HTERT RPE-1 (cell line): ENCODE results near the gene KCNG4.
"Not testable (repeated sequence)": the region's sequence is repeated elsewhere in the genome, so short reads cannot be mapped to it uniquely, and the experiment has no call there.

Experiments used
- in situ Hi-C: fragments of 300-500 bp; cut with MboI; formaldehyde crosslinking; loops from 4 replicates; pipeline ENCODE4 v1.14.3; 2020; ENCODE audit warnings: low sequenced_read_pairs

KCNG4 gene

DNA sequence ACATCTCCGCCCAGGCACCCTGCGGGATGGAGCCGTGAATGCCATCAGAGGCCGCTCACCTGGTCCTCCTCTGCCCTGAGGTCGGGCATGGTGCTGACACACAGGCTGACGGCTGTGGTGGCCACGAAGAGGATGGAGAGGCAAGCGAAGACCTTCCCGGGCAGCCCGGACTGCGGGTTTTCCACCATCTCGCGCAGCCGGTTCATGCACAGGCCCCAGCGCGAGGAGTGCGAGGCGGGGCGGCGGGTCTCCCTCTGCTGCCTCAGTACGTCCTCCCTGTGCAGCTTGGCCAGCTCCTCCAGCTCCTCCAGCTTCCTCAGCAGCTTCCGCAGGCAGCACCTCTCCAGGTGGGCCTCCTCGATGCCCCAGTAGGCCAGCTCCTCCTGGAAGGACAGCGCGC, 3.1 kb downstream of the KCNG4 start:
- in situ Hi-C loops = no loop called here

DNA sequence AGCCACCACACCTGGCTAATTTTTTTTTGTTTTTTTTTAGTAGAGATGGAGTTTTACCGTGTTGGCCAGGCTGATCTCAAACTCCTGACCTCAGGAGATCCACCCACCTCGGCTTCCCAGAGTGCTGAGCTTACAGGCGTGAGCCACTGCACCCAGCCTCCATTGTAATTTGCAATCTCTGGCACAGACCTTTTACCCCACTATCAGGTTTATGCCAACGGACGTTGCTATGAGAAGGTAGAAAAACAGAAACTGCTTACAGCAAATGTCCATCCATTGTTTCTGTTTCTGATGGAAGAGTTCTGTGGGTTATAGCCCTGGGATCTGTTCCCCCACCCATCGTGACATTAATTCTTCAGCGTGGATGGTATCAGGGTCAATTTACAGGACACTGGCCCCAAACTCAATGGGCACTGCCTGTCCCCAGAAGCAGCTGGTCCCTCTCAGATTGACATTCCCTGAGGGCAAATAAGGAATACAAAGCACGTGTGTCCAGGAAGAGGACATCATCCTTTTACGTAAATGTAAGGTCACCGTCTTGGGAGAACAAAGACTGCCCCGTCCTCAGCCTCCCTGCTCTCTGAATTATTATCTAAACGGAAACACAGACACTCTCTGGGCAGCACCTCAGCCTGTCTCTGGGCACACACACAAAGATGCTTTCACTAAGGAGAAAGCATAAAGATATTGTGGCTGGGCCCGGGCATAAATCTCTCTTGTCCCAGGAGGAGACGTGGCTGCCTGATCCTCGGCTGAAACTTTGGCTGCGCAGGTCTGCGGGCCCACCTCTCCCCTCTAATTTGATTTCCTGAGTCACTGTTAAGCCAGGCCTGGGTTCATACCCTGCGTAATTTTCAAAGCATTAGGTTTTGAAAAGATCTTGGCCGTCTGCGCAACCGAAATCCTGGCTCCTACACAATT, 5.2 kb downstream of the KCNG4 start:
- in situ Hi-C loops = no loop called here

DNA sequence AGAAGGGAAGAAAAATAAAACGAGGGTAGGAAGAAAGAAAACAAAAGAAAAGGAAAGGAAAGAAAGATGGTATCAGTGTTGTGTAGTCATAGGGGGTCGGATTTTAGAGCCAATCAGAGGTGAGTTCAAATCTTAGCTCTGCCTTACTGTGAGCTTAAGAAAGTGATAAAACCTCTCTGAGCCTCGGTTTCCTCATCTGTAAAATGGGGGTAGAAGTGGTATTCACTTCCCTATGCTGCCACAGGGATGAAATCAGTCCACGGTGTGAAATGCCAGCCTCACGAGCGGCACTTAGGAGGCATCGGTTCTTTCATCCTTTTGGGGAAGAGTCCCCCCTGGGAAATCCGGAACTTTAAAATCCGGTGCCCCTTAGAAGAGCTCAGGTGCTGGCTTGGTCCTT, 6.1 kb downstream of the KCNG4 start:
- in situ Hi-C loops = no loop called here

DNA sequence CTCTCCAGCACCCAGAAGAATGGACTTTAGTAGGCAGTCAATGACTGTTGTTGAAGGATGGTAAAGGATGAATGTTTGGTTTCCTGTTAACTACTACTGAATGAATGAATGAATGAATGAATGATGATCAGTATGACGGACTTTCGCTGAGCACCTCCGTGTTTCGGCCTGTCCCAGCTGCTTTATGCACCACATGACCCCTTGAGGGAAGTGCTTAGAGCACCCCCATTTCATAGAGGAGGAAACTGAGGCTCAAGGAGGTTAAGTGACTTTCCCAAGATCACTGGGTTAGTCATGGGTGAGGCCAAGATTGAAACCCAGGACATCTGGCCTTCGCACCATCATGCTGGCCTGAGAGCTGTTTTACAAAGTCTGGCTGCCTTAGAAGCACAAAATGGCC, 6.8 kb downstream of the KCNG4 start:
- in situ Hi-C loops = no loop called here

DNA sequence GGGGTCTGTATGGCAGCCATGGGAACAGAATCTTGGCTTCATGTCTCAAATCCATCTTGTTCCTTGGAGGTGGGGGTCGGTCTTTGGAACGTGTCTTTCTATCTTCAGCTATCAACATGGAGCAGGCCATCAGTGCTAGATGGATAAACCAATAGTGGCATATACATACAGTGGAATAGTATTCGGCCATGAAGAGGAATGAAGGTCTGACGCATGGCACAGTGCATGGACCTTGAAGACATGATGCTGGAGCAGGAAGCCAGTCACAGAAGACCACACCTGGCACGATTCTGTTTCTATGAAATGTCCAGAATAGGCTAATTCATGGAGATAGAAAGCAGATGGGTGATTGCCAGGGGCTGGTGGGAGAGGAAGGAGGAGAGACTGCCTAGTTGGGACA, 7.8 kb downstream of the KCNG4 start:
- in situ Hi-C loops = no loop called here

DNA sequence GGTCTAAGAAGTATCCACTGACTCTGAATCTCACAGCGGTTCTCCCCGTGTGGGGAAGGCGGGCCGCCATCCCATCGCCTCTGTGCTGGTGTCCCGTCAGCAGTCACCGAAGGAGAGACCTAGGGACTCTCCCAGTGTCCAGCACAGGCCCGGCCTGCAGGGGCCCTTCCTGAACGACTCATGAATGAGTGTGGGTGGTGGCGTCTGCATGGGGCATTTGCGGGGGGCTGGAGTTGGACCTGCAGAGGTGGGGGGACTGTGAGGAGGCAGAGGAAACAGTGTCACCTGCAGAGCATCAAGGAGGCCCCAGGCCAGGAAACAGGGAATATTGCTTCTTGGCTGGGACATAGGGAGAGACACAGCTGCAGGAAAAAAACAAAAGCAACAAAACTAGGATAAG, 10.3 kb downstream of the KCNG4 start:
- in situ Hi-C loops = no loop called here

DNA sequence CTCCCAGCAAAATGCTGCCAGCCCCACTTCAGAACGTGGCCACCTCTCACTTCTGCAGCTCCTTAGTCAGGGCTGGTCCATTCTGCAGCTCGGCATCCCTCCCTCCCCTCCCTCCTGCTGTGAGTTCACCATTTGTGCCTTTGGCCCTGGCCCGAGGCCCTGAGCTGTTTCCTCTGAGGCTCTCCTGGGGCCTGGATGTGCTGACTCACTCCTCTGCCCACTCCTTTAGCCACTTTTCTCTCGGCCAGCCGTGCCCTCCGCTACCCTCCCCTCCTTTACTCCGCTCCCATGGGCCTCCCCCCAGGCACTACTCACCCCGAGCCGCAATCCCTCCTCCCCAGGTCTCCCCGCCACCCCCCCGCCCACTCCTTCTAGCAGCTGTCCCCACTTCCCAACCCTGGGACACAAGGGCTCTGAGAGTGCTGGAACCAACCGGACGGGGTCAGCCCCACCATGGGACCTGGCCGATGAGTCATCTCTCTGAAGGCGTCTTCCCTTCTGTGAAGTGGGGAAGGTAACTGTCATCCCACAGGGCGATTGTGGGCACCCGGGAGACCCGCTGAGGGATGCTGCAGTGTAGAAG, 11.5 kb downstream of the KCNG4 start:
- in situ Hi-C loops = no loop called here

DNA sequence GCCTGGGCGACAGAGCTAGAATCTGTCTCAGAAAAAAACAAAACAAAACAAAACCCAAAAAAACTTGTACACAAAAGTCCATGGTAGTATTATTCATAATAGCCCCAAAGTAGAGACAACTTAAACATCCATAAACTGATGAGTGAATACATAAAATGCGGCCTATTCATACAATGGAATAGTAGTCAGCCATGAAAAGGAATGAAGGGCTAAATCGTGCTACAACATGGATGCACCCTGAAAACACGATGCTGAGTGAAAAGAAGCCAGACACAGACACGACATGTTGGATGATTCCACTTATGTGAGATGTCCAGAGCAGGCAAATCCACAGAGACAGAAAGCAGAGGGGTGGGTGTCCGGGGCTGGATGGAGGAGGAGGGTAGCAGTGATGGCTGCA, 12.3 kb downstream of the KCNG4 start:
- in situ Hi-C loops = no loop called here

DNA sequence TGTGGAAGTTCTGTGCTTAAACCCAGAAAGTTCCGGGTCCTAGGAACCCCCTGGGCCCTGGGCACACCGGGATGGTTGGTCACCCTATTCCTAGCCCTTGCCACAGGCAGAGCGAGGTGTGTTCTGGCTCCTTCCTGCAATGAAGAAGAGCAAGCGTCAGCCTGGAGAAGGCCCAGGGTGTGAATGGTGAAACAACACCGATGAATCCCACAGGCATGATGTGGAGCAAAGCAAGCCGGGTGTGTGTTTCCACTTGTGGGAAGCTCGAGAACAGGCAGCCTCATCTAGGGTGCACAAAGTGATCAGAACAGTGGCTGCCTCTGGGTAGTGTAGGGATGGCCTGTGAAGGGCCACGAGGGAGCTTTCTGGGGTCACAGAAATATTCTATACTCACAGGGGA, 13.8 kb downstream of the KCNG4 start:
- in situ Hi-C loops = no loop called here

DNA sequence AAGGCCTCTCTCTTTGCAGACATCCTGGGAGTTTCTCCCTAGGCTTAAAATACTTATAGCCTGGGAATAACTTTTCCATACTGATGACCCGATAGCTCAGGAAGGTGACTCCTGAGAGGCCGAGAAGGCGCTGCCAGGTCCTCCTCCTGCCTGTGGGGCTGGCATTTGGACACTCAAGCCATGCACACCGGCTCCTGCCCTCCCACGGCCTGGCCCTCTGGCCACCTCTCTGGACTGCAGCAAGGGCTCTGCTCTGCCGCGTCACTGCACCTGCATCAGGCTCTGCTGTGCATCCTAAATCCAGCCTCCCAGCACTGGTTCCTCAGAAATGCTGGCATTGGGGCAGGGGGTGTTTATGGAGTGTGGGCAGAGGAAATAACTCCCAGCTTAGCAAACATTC, 14.2 kb downstream of the KCNG4 start:
- in situ Hi-C loops = no loop called here

DNA sequence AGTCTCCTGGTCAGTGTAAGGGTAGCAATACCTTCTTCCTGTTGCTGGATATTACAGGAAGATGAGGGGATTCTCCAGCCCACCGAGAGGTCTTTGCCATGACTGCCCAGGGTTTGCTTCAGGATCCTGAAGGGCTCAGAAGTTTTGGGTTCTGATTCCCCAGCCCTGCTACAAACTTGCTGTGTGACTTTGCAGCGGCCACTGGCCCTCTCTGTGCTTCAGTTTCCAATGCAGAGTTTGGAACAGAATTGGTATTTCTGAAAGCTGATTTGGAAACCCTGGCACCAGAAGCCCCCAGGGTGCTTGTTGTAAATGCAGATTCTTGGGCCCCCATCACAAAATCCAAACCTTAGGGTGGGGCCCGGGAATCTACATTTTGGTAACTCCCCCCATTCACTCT, 14.7 kb downstream of the KCNG4 start:
- in situ Hi-C loops = no loop called here

DNA sequence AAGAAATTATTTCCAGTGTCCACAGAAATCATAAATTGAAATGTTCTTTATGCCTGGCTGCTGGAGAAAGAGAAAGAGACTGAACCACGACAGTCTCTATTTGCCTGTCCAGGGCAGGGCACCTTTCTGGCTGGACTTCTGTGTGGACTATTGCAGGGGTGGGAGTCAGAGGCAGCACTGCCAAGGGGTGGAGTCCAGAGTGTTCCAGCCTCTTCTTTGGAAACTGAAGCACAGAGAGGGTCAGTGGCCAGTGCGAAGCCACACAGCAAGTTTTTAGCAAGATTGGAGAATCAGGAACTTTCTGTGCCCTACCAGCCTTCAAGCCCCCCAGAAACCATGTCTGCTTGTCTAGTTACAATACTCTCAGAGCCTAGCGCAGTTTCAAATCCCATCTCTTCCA, 15.3 kb downstream of the KCNG4 start:
- in situ Hi-C loops = no loop called here

DNA sequence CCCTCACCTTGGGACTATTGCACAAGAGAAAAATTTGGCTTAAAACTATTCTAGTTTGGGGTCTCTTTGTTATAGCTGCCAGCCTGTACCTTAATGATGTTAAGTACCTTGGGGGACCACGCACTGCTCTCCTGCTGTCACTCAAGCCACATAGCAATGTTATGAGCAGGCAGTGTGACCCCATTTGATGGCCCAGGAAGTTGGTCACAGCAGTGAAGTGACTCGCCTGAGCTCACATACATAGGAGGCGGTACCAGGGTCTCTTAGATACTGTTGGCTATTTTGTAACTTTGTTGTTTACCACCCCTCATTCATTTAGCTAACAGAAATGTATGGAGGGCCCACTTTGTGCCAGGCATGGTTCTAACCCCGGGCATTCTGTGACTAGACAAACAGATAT, 16.4 kb downstream of the KCNG4 start:
- in situ Hi-C loops = no loop called here

DNA sequence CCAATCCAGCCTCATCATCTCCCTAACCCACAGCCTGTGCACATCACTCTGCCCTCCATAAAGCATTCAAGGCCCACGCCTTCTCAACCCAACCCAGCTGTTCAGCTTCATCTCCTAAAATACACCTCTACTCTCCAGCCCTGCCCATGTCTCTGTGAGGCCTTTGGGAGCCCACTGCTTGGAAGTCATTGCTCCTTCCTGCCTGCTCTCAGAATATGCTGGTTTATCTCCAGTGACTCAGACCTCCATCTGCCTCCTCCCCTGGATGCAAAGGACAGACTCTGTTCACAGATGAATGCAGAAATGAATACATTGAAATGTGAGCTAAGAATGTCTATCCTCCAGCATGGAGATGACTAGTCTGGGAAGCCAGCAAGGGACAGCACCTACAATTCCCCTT, 19.0 kb downstream of the KCNG4 start:
- in situ Hi-C loops = no loop called here

DNA sequence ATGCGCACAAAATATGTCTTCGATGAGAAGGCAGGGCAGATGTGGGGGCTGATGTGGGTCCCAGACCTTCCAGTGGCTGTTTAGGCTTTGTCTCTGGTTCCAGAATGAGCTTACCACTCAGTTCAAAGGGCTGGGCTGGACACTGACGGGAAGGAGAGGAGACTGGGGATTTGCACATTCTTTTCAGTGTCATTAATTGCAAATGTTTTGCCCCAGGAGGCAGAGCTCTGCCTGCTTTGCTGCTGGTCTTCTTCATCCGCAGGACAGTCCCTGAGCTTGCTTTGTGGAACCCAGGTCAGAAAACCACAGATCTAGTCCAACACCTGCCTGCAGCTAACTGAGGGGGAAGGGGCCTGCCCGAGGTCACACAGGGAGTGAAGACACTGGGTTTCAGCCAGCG, 20.9 kb downstream of the KCNG4 start:
- in situ Hi-C loops = no loop called here

DNA sequence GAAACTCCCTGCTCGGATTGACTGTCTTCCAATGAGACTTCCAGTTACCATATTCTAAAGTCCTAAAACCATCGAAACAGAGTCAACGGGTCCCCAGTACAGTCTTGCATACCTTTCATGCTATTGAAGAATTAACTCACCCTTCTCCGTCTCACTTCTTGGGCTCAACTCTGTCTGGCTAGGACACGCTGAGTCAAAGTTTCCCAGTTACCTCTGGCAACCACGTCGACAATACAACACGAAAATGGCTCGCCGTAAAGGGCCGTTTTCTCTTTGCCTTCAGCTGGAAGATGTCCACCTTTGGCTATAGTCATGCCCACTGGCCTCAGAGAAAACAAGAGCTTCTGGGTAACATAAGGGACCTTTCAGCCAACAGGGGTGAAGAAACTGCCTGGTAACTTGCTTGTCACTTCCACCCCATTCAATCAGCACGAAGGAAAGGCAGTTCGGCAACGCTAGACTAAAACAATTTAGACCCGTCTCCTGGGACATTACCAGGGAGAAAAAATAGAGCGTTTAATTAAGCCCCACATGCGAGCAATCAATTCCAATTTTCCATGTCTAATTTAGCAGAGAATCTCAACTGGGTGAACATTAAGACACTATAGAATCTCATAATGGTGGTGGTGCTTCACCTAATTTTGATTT, 21.5 kb downstream of the KCNG4 start:
- in situ Hi-C loops = no loop called here

DNA sequence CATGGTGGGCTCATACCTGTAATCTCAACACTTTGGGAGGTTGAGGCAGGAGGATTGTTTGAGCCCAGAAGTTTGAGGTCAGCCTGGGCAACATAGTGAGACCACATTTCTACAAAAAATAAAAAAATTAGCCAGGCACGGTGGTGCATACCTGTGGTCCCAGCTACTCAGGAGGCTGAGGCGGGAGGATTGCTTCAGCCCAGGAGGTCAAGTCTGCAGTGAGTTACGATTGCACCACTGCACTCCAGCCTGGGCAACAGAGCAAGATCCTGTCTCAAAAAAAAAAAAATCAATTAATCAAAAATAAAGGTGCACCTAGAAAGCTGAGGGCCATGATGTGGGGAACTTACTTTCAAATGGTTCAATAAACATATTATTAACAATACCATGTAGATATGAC, 23.7 kb downstream of the KCNG4 start:
- in situ Hi-C loops = not testable (repeated sequence)

DNA sequence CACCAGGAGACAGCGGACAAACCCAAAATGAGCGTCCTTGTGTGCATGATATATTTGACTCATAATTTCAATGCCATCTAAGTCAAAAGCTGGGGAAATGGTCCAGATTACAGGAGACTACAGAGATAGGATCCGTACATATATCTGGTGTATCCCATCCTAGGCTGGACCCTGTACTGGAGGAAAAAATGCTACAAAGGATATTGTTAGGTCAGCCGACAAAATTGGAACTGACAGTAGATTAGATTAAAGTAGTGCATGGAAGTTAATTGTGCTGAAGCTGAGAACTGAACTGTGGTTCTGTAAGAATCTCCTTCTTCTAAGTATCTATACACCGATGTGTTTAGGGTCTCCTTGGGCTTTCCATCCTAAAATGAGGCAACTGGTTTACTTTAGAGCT, 24.3 kb downstream of the KCNG4 start:
- in situ Hi-C loops = no loop called here

DNA sequence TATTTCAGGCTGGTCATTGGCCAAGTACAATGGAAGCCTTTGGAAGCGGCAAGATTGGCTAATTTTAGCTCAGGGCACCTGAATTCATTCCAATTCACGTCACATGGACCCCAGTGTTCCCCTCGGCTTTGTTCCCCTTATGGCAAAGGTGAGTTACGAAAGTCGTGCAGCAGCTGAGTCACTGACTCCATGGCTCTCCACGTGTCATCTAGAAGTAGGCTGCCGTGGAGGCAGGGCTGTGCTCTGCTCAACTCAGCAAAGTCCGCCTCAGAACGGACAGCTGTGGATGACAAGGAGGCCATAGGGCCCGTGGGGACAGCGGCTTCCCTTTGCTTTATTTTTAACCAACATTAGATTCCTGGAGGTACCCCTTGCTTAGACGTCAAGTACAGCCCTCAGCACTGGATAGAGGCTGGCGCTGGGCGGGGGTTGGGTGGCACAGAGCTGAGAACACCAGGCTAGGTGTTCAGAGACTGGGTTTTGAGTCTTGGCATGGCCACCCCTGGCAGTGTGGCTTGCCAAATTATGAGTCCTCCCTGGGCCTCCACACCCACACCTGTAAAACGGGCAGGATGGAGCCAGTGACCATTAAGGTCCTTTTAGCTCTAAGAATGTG, 25.3 kb downstream of the KCNG4 start:
- in situ Hi-C loops = no loop called here

DNA sequence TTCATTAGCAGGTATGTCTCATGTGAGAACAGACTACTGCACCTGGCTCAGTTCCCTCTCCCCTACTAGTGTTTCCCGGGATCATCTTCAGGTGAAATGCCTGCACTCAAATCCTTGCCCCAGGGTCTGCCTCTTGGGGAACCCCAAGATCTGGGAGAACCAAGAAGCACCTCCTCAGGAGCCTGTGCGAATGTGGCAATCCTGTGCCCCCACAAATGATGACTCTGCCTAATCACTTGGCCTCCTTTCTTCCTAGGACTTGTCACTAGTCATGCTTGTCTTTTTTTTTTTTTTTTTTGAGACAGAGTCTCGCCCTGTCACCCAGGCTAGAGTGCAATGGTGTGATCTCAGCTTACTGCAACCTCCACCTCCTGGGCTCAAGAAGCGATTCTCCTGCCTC, 27.2 kb downstream of the KCNG4 start:
- in situ Hi-C loops = no loop called here

DNA sequence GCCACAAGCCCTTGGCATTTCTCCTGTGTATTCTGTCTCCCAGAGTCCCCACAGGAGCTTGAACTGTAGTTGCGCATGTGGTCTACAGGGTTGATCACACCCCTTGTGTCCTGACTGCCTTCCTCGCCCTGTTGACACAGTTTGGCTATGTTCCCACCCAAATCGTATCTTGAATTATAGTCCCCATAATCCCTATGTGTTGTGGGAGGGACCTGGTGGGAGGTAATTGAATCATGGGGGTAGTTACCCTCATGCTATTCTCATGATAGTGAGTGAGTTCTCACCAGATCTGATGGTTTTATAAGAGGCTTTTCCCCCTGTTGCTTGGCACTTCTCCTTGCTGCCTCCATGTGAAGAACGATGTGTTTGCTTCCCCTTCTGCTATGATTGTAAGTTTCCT, 27.7 kb downstream of the KCNG4 start:
- in situ Hi-C loops = no loop called here

DNA sequence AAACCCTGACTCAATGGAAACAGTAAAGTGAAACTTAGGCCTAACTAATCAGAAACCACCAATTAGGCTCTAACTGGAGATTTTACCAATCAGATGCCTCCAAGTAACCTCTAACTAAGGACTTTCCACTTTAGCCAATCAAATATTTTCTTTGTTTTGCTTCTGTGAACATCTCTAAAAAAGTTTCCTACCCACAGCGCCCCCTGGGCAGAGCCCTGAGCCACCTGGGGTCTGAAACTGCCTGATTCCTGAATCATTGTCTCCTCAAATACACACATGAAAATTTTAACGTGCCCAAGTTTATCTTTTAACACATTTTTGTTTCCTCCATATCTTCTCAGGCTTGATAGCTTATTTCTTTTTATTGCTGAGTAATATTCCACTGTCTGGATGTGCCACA, 29.8 kb downstream of the KCNG4 start:
- in situ Hi-C loops = no loop called here
